K562 (cell line): Measurements from ENCODE around the gene PBX2. TPM values are rescaled to one million over a fixed set of nuclear protein-coding genes. Genes with fewer than 3 reads are reported as not detected.

Source experiments
- ARID1B ChIP-seq: fragments of 450-650 bp; IDR thresholded peaks from 2 replicates; pipeline ENCODE4 v1.6.1; 2016; ENCODE audit warnings: antibody characterized with exemption, mild to moderate bottlenecking, inconsistent platforms
- ATF1 ChIP-seq, 2 experiments: fragments of 450-650 bp in 1 of 2; IDR thresholded peaks; 2 replicates each; pipeline ENCODE4 v1.6.1; 2016; ENCODE audit warnings: missing compliant biosample characterization in 1 of 2, missing genetic modification characterization in 1 of 2
- CBX3 ChIP-seq, 2 experiments: IDR thresholded peaks; 1 replicate in 1 of 2; 2 replicates in 1 of 2; pipeline ENCODE4 v1.6.1; 2012; ENCODE audit warnings: inconsistent platforms in 2 of 2, low read length in 2 of 2, borderline replicate concordance in 1 of 2, control low read depth in 1 of 2
- CEBPG ChIP-seq, 3 experiments: fragments of 200-800 bp in 1 of 3; sonication (Bioruptor generic) in 1 of 3; sonication (generic) in 1 of 3; formaldehyde crosslinking in 1 of 3; IDR thresholded peaks in 2 of 3; conservative IDR thresholded peaks in 1 of 3; 2 replicates each; pipeline versions ENCODE4 v1.6.1 to v1.8.0; 2016 to 2022; ENCODE audit warnings: missing compliant biosample characterization in 2 of 3, missing genetic modification characterization in 2 of 3, mild to moderate bottlenecking in 1 of 3, missing genetic modification reagents in 1 of 3
- EP400 ChIP-seq: fragments of 450-650 bp; IDR thresholded peaks from 2 replicates; pipeline ENCODE4 v1.6.1; 2017; ENCODE audit warnings: antibody characterized with exemption, mild to moderate bottlenecking, moderate library complexity
- ETV5 ChIP-seq: sonication (generic); formaldehyde crosslinking; IDR thresholded peaks from 2 replicates; pipeline ENCODE4 v1.4.0; 2020; ENCODE audit warnings: low read depth, mild to moderate bottlenecking, missing genetic modification reagents
- FOSL1 ChIP-seq: fragments of 200-800 bp; sonication (Bioruptor generic); conservative IDR thresholded peaks from 2 replicates; pipeline ENCODE4 v1.6.1; 2016; ENCODE audit warnings: missing genetic modification characterization, missing compliant biosample characterization
- FOXO4 ChIP-seq: fragments of 450-650 bp; formaldehyde crosslinking; IDR thresholded peaks from 2 replicates; pipeline ENCODE4 v1.4.0; 2020; ENCODE audit warnings: mild to moderate bottlenecking, moderate library complexity
- ILF3 ChIP-seq: fragments of 450-650 bp; IDR thresholded peaks from 2 replicates; pipeline ENCODE4 v1.6.1; 2018; ENCODE audit warnings: antibody characterized with exemption, mild to moderate bottlenecking, moderate library complexity, borderline replicate concordance
- KDM4B ChIP-seq, 2 experiments: fragments of 450-650 bp in 1 of 2; sonication (generic) in 1 of 2; IDR thresholded peaks; 2 replicates each; pipeline ENCODE4 v1.6.1; 2016 to 2017; ENCODE audit warnings: borderline replicate concordance in 2 of 2, antibody characterized with exemption in 1 of 2, low read depth in 1 of 2, mild to moderate bottlenecking in 1 of 2
- KDM5B ChIP-seq: fragments of 200-600 bp; sonication (generic); IDR thresholded peaks from 2 replicates; pipeline ENCODE4 v1.6.1; 2012; ENCODE audit warnings: low read depth, mild to moderate bottlenecking, moderate library complexity, low read length, control low read depth, inconsistent platforms; ENCODE audit not compliant: insufficient replicate concordance
- MCM3 ChIP-seq: fragments of 450-650 bp; IDR thresholded peaks from 2 replicates; pipeline ENCODE4 v1.6.1; 2016
- POLR2A ChIP-seq: fragments of 450-650 bp; conservative IDR thresholded peaks from 2 replicates; pipeline ENCODE4 v1.6.1; 2016
- PREB ChIP-seq: sonication (generic); formaldehyde crosslinking; IDR thresholded peaks from 2 replicates; pipeline ENCODE4 v1.8.1; 2023; ENCODE audit warnings: mild to moderate bottlenecking, missing genetic modification reagents
- RBFOX2 ChIP-seq: fragments of 200-400 bp; formaldehyde crosslinking; IDR thresholded peaks from 2 replicates; pipeline ENCODE4 v1.6.1; 2017; ENCODE audit warnings: low read depth, mild to moderate bottlenecking, low read length, moderate library complexity
- SMARCE1 ChIP-seq: fragments of 450-650 bp; IDR thresholded peaks from 2 replicates; pipeline ENCODE4 v1.7.1; 2016; ENCODE audit warnings: mild to moderate bottlenecking
- TBL1XR1 ChIP-seq, 2 experiments: IDR thresholded peaks; 2 replicates each; pipeline ENCODE4 v1.6.1; 2012; ENCODE audit warnings: improper control_type of control experiment in 2 of 2, low read length in 2 of 2, mild to moderate bottlenecking in 1 of 2
- TFAP4 ChIP-seq: sonication (generic); formaldehyde crosslinking; IDR thresholded peaks from 2 replicates; pipeline ENCODE4 v1.8.0; 2022; ENCODE audit warnings: missing genetic modification reagents, mild to moderate bottlenecking, moderate library complexity, borderline replicate concordance
- THAP12 ChIP-seq: fragments of 250-450 bp; sonication (Bioruptor Pico); IDR thresholded peaks from 2 replicates; pipeline ENCODE4 v1.9.0; 2021; ENCODE audit warnings: mild to moderate bottlenecking, inconsistent platforms
- TRIM24 ChIP-seq, 2 experiments: fragments of 450-650 bp; IDR thresholded peaks; 2 replicates each; pipeline ENCODE4 v1.6.1; 2016
- YBX1 ChIP-seq: fragments of 450-650 bp; IDR thresholded peaks from 2 replicates; pipeline ENCODE4 v1.7.1; 2016; ENCODE audit warnings: mild to moderate bottlenecking
- ZNF143 ChIP-seq: sonication (generic); formaldehyde crosslinking; IDR thresholded peaks from 2 replicates; pipeline ENCODE4 v1.9.0; 2022; ENCODE audit warnings: mild to moderate bottlenecking, missing genetic modification reagents
- ZNF175 ChIP-seq: fragments of 200-800 bp; sonication (Bioruptor generic); IDR thresholded peaks from 2 replicates; pipeline ENCODE4 v1.6.1; 2016; ENCODE audit warnings: low read depth, mild to moderate bottlenecking, missing genetic modification characterization, missing compliant biosample characterization
- polyA plus RNA-seq, 8 experiments: library from polyadenylated mRNA; depleted of rRNA in 4 of 8; stranded (reverse) in 5 of 8; unstranded in 3 of 8; fragments of >200 nt; fragmentation: Nextera tagmentation in 2 of 8; fragmentation: Illumina TruSeq in 1 of 8; extraction: Ambion mirVana in 2 of 8; extraction: Trizol in 1 of 8; gene quantifications; 2 replicates each; pipeline versions ENCODE4 v1.2.1 to v1.2.3, GENCODE V29; 2011 to 2014; ENCODE audit warnings: inconsistent platforms in 1 of 8, missing spikeins in 1 of 8
- total RNA-seq, 7 experiments: library from RNA; depleted of rRNA in 6 of 7; stranded (reverse); fragments of >200 nt in 6 of 7; fragmentation: Illumina TruSeq in 2 of 7; extraction: Trizol in 2 of 7; gene quantifications; 2 replicates each; pipeline versions ENCODE4 v1.2.1 to v1.2.3, GENCODE V29; 2011 to 2021; ENCODE audit warnings: low replicate concordance in 1 of 7

Gene PBX2
- total and polyA plus RNA-seq, 9 of the 15 experiments (the other 6 are each of a cell fraction or from before 2014, with no cell fraction given) = 1.9 to 134 (median 62.5) TPM

- TF ChIP-seq THAP12 (CRISPR knock-in tag) (no peak; the same call in 1 of the 2 replicates), ATF1 (CRISPR knock-in tag; IDR thresholded peaks at IDR 0.05) (no peak), ATF1 (tag; IDR thresholded peaks at IDR 0.05) (peak; percentile 40), ILF3 (no peak), ZNF143 (CRISPR knock-in tag) (no peak), EP400 (peak; percentile 65), KDM4B (IDR thresholded peaks at IDR 0.05; ENCODE audit: borderline replicate concordance in 2 of 2, low read depth in 1 of 2) (0 out of 4 replicates have a peak, but pooled peaks of 1 of the 2 experiments have one; percentile 42), KDM5B (peak; percentile 41), CBX3 (IDR thresholded peaks at IDR 0.05; ENCODE audit: borderline replicate concordance in 1 of 2, low read length in 2 of 2) (no peak), FOXO4 (CRISPR knock-in tag) (no peak), YBX1 (no peak), RBFOX2 (peak; percentile 14; the same call in 1 of the 2 replicates), CEBPG (CRISPR knock-in tag; IDR thresholded peaks at IDR 0.05) (no peak), CEBPG (tag; conservative IDR thresholded peaks at IDR 0.05 in 1 of 2, IDR thresholded peaks at IDR 0.05 in 1 of 2) (no peak), POLR2A (peak; percentile 75), ETV5 (CRISPR knock-in tag) (peak; percentile 95), ZNF175 (peak; percentile 80), PREB (CRISPR knock-in tag) (no peak), ARID1B (peak; percentile 54), TRIM24 (IDR thresholded peaks at IDR 0.05) (peak in 1 of 2 experiments; percentile 63; a peak in 1 of 4 replicates), TBL1XR1 (IDR thresholded peaks at IDR 0.05; ENCODE audit: low read length in 2 of 2) (no peak), MCM3 (no peak), TFAP4 (CRISPR knock-in tag) (peak; percentile 38; the same call in 1 of the 2 replicates), SMARCE1 (peak; percentile 55), FOSL1 (tag) (no peak)
Observed at GRCh38 chr6:32192608-32193039, 2.6 kb upstream of the PBX2 start, which contains the start of gene GPSM3 (continued).
